Right lobe of liver (tissue), 6 donors: ENCODE measurements around the gene AMIGO3. TPM values are rescaled to one million over a fixed set of nuclear protein-coding genes. Genes with fewer than 3 reads are reported as not detected.
A peak's percentile ranks its signal among the peaks of the same experiment; 100 is the strongest.

Experiments
- ATAC-seq, 4 donors: fragments of 200-7000 bp; cut with Tn5 transposase; one replicate each; pipeline ENCODE4 v1.9.1; 2020; ENCODE audit warnings: mild to moderate bottlenecking in 4 of 4, moderate library complexity in 4 of 4
- DNase-seq, 3 donors: peaks; one replicate each; pipeline ENCODE4 v3.0.0-alpha.2; 2020
- H3K27ac ChIP-seq, 3 donors: fragments of 200-600 bp; one replicate each; pipeline ENCODE4 v1.8.0; 2022
- H3K27me3 ChIP-seq, 2 donors: fragments of 200-600 bp; one replicate each; pipeline ENCODE4 v1.8.0; 2022
- H3K36me3 ChIP-seq, 4 donors: fragments of 200-600 bp; sonication (generic) in 1 of 4; one replicate each; pipeline versions ENCODE4 v1.5.1 to v1.8.0; 2017 to 2022; ENCODE audit warnings: control low read depth in 1 of 4
- H3K4me1 ChIP-seq, 4 donors: fragments of 200-600 bp; sonication (generic) in 1 of 4; one replicate each; pipeline versions ENCODE4 v1.5.1 to v1.8.0; 2017 to 2022; ENCODE audit warnings: control low read depth in 1 of 4
- H3K4me3 ChIP-seq, 3 donors: fragments of 200-600 bp; one replicate each; pipeline ENCODE4 v1.8.0; 2022
- H3K9me3 ChIP-seq, 4 donors: fragments of 200-600 bp; sonication (generic) in 1 of 4; one replicate each; pipeline versions ENCODE4 v1.5.1 to v1.8.0; 2017 to 2022; ENCODE audit warnings: control low read depth in 1 of 4
- POLR2A ChIP-seq: fragments of 450-650 bp; IDR thresholded peaks from one replicate; pipeline ENCODE4 v1.6.1; 2017; ENCODE audit warnings: antibody characterized with exemption, mild to moderate bottlenecking
- WGBS: methylation state at CpG from one replicate; pipeline ENCODE4 v1.1.6; 2018; ENCODE audit warnings: low coverage, low lambda C conversion rate; ENCODE audit not compliant: insufficient coverage; ENCODE audit errors: missing lambda C conversion rate; 5-methylcytosine and 5-hydroxymethylcytosine counted together
- intact Hi-C, 2 donors: fragments of 100-400 bp; cut with DNase I; formaldehyde crosslinking; loops; one replicate each; pipeline versions ENCODE4 v1.11.2 to v1.14.1; 2022
- total RNA-seq, 6 experiments: library from RNA; depleted of rRNA in 2 of 6; stranded (reverse); fragments of >200 nt in 2 of 6; fragmentation: NEBNext Ultra II Directional in 3 of 6; extraction: Animal tissue kit (Norgen Biotek cat#: 25700) in 3 of 6; gene quantifications; one replicate each; pipeline versions ENCODE4 v1.1.0 to v1.2.4, GENCODE V29; 2016 to 2023
- TF ChIP-seq, protein P1 (sequence below), 4 donors: fragments of 200-600 bp in 3 of 4; fragments of 450-650 bp in 1 of 4; IDR thresholded peaks; one replicate each; pipeline versions ENCODE4 v1.5.1 to v1.8.0; 2016 to 2022; ENCODE audit warnings: antibody characterized with exemption in 4 of 4, mild to moderate bottlenecking in 2 of 4
- donor health status: DM: no; HTN: yes; CAD: no.
- donor health status: DM: no; HTN: no; CAD: no.
- donor health status: DM: no; HTN: no; CAD: no.
- donor health status: DM: no; HTN: yes; CAD: no.
- donor health status: DM: no; HTN: yes; CAD: no.

AMIGO3 gene
- total RNA-seq, 6 experiments from 2014 or later, result 0.07 to 2.4 (median 0.64) TPM; not detected in 2

DNA sequence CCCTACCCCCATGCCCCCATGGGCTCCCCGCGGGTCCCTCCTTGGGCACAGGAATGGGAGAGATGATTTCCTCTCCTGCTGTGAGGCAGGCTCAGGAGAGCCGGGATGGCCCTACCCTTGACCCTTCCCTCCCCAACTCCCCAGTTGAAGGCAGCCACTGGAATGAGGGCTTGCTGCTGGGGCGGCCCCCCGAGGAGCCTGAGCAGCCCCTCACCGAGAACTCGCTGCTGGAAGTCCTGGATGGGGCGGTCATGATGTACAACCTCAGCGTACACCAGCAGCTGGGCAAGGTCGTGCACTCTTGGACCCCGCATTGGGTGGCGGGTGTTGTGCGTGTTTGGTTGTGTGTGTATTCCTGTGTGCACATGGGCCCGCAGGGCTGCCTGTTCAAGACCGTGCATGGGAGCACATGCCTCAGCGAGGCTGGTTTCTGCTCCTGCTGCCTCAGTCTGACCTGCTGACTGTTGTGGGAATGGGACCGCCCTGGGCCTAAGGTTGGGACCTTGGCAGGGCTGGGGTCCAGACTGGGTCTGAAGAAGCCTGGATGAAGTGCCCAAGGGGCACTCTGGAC, 14.0 kb downstream of the AMIGO3 start:
- intact Hi-C loops, result loop anchor here in 1 of 2 donors (10.0 kb wide), 1 partner anchor 139 kb away; no protein-coding TSS in a partner anchor
- Histone ChIP-seq H3K9me3 (no peaks in the 10 kb centered on the region), H3K4me3 (no peak overlapping the region), H3K36me3 (peaks cover 0 to 60% (median 23%) of the 10 kb centered on the region in 4 donors), H3K27ac (no peak overlapping the region), H3K4me1 (no peaks in the 10 kb centered on the region), H3K27me3 (no peaks in the 10 kb centered on the region)
- DNase-seq, result no peak
- no peak for ATAC-seq
- no CpG with 5 or more reads among the region's 17 CpGs for WGBS
- TF ChIP-seq POLR2A, result no peak
- TF ChIP-seq, protein P1, sequence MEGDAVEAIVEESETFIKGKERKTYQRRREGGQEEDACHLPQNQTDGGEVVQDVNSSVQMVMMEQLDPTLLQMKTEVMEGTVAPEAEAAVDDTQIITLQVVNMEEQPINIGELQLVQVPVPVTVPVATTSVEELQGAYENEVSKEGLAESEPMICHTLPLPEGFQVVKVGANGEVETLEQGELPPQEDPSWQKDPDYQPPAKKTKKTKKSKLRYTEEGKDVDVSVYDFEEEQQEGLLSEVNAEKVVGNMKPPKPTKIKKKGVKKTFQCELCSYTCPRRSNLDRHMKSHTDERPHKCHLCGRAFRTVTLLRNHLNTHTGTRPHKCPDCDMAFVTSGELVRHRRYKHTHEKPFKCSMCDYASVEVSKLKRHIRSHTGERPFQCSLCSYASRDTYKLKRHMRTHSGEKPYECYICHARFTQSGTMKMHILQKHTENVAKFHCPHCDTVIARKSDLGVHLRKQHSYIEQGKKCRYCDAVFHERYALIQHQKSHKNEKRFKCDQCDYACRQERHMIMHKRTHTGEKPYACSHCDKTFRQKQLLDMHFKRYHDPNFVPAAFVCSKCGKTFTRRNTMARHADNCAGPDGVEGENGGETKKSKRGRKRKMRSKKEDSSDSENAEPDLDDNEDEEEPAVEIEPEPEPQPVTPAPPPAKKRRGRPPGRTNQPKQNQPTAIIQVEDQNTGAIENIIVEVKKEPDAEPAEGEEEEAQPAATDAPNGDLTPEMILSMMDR (IDR thresholded peaks at IDR 0.05), result no peak

DNA sequence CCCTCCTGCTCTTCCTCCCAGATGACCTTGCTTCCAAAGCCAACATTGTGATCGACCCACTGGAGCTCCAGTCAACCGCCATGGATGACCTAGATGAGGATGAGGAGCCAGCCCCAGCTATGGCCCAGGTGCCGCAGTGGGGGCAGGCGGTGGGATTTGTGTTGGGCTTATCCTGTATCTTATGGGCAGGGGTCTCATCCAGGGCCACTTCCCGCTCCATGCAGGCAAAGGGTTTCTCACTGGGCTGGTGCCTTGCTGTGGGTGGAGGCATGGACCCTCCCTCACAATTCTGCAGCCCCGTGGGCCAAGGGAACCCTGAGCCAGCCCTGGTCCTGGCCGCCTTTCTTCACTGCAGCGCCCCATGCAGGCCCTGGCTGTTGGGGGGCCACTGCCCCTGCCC, 14.9 kb downstream of the AMIGO3 start:
- ATAC-seq (no peak), DNase-seq (peak in 1 of 3 donors; percentile 20)
- no peak overlapping the region for H3K4me3 ChIP-seq
- intact Hi-C loops, result loop anchor here in 1 of 2 donors (10.0 kb wide), 1 partner anchor 140 kb away; no protein-coding TSS in a partner anchor
- TF ChIP-seq, protein P1 (IDR thresholded peaks at IDR 0.05), result no peak
- no peak for TF ChIP-seq POLR2A
- H3K27ac ChIP-seq, result no peak overlapping the region
- peaks cover 0 to 61% (median 23%) of the 10 kb centered on the region in 4 donors for H3K36me3 ChIP-seq
- H3K9me3 ChIP-seq, result no peaks in the 10 kb centered on the region
- H3K27me3 ChIP-seq, result no peaks in the 10 kb centered on the region
- WGBS, result no CpG with 5 or more reads among the region's 8 CpGs
- H3K4me1 ChIP-seq, result no peaks in the 10 kb centered on the region

DNA sequence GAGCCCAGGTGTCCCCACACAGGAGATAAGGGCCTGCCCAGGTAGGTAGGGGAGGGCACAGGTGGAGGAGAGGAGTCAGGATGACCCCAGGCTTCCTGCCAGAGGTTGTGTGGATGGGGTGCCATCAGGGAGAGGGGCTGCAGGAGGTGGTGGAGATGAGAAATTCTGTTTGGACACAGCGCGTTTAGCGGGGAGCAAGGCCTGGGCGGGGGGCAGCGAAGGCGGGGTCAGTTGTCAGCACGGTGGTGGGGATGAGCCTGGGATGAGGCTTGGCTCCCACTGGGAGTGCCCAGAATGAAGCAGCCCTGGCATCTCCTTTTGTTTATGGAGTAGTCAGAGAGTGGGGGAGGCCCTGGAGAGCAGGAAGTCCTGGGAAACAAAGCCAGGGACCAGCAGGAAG, 15.5 kb downstream of the AMIGO3 start:
- TF ChIP-seq, protein P1 (IDR thresholded peaks at IDR 0.05), result no peak
- no peak for TF ChIP-seq POLR2A
- H3K9me3 ChIP-seq, result no peaks in the 10 kb centered on the region
- peaks cover 0 to 68% (median 23%) of the 10 kb centered on the region in 4 donors for H3K36me3 ChIP-seq
- no peak overlapping the region for H3K4me3 ChIP-seq
- no peak overlapping the region for H3K27ac ChIP-seq
- no peak for ATAC-seq
- no peak for DNase-seq
- no peaks in the 10 kb centered on the region for H3K27me3 ChIP-seq
- no peaks in the 10 kb centered on the region for H3K4me1 ChIP-seq
- intact Hi-C loops, result loop anchor here in 1 of 2 donors (10.0 kb wide), 1 partner anchor 141 kb away; no protein-coding TSS in a partner anchor
- 93% methylated on average over 5 of the region's 7 CpGs for WGBS

DNA sequence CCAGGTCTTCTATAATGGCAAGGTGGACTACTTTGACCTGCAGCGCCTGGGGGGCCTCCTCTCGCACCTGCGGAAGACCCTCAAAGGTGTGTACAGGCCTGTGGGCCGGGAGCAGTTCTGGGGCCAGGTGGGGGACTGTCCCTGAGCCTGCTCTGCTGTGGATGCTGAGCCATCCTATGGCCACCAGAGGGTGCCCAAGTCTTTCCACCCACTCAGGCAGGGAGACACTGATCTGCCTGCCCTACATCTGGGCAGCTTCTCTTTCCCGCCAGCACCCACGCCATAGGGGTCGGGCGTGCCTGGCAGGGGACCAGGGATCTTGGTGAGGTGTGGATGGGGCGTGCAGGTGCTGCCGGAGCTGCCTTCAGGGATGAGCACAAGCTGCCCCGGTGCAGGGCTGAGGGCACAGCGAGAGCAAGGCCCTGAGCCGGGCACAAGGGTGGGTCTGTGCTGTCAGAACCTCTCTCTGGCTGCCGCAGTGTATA, 16.0 kb downstream of the AMIGO3 start:
- Histone ChIP-seq H3K36me3 (peaks cover 0 to 70% (median 25%) of the 10 kb centered on the region in 4 donors), H3K27me3 (no peaks in the 10 kb centered on the region), H3K4me1 (no peaks in the 10 kb centered on the region), H3K4me3 (no peak overlapping the region), H3K9me3 (no peaks in the 10 kb centered on the region), H3K27ac (no peak overlapping the region)
- intact Hi-C loops, result loop anchor here in 1 of 2 donors (10.0 kb wide), 1 partner anchor 141 kb away; no protein-coding TSS in a partner anchor
- DNase-seq (peak in 1 of 3 donors; percentile 52), ATAC-seq (peak; percentile 78 to 86 (median 84))
- TF ChIP-seq, protein P1 (IDR thresholded peaks at IDR 0.05), result peak; percentile 69 to 91 (median 82)
- no peak for TF ChIP-seq POLR2A
- 33% methylated on average over 3 of the region's 14 CpGs for WGBS
